Heart right ventricle (tissue), 16 donors: ENCODE results near the gene RFC5. TPM values are rescaled to one million over a fixed set of nuclear protein-coding genes. Genes with fewer than 3 reads are reported as not detected.

Source experiments
- ATAC-seq, 8 donors: fragments of 200-7000 bp; cut with Tn5 transposase; one replicate each; pipeline ENCODE4 v1.9.1; 2020; ENCODE audit warnings: mild to moderate bottlenecking in 8 of 8, moderate library complexity in 8 of 8, moderate number of reproducible peaks in 1 of 8
- DNase-seq, 2 donors: peaks; one replicate each; pipeline ENCODE4 v3.0.0-alpha.2; 2020
- H3K27ac ChIP-seq, 10 donors: fragments of 200-600 bp; sonication (generic) in 2 of 10; one replicate each; pipeline versions ENCODE4 v1.5.0 to v1.8.0; 2020 to 2022; ENCODE audit warnings: mild to moderate bottlenecking in 3 of 10
- H3K27me3 ChIP-seq, 7 donors: fragments of 200-600 bp; one replicate each; pipeline ENCODE4 v1.8.0; 2021 to 2022; ENCODE audit warnings: mild to moderate bottlenecking in 2 of 7
- H3K36me3 ChIP-seq, 9 donors: fragments of 200-600 bp; sonication (generic) in 1 of 9; one replicate each; pipeline versions ENCODE4 v1.5.0 to v1.8.0; 2020 to 2022; ENCODE audit warnings: mild to moderate bottlenecking in 2 of 9
- H3K4me1 ChIP-seq, 9 donors: fragments of 200-600 bp; sonication (generic) in 1 of 9; one replicate each; pipeline versions ENCODE4 v1.5.0 to v1.8.0; 2020 to 2022; ENCODE audit warnings: mild to moderate bottlenecking in 4 of 9
- H3K4me3 ChIP-seq, 10 donors: fragments of 200-600 bp; sonication (generic) in 2 of 10; one replicate each; pipeline versions ENCODE4 v1.5.0 to v1.8.0; 2020 to 2022; ENCODE audit warnings: mild to moderate bottlenecking in 7 of 10, moderate library complexity in 2 of 10
- H3K9me3 ChIP-seq, 11 donors: fragments of 200-600 bp in 10 of 11; sonication (generic) in 2 of 11; one replicate each; pipeline versions ENCODE4 v1.5.0 to v1.8.0; 2013 to 2022; ENCODE audit warnings: mild to moderate bottlenecking in 2 of 11, control low read depth in 1 of 11, moderate library complexity in 1 of 11
- CTCF ChIP-seq, 9 donors: fragments of 200-600 bp; sonication (generic) in 2 of 9; IDR thresholded peaks; one replicate each; pipeline versions ENCODE4 v1.5.0 to v1.8.0; 2021 to 2022; ENCODE audit warnings: antibody characterized with exemption in 9 of 9, mild to moderate bottlenecking in 5 of 9, moderate library complexity in 1 of 9
- WGBS, 2 donors: extraction: QIAGEN DNeasy Blood & Tissue Kit; methylation state at CpG; one replicate each; pipeline ENCODE4 v1.1.7; 2013; ENCODE audit warnings: inconsistent platforms in 1 of 2; 5-methylcytosine and 5-hydroxymethylcytosine counted together
- intact Hi-C, 10 donors: fragments of 100-400 bp; cut with DNase I; formaldehyde crosslinking; loops; one replicate each; pipeline versions ENCODE4 v1.11.1 to v1.14.2; 2022
- polyA plus RNA-seq, 2 donors: library from polyadenylated mRNA; stranded (reverse); fragments of 200-250 nt; gene quantifications; one replicate each; pipeline ENCODE4 v1.2.3, GENCODE V29; 2013
- total RNA-seq, 10 donors: library from RNA; stranded (reverse); fragmentation: NEBNext Ultra II Directional in 3 of 10; extraction: Animal tissue kit (Norgen Biotek cat#: 25700) in 3 of 10; gene quantifications; one replicate each; pipeline versions ENCODE4 v1.2.1 to v1.2.4, GENCODE V29; 2021 to 2023
- donor health status: Arrhythmogenic right ventricular cardiomyopathy.
- donor health status: ischemic (EF 13 %, LVEDD 7.1; RV severe dilation, severe dysfunction).
- donor health status: healthy with polysubstance abuse.
- donor health status: DM: no; HTN: yes; CAD: no.
- donor health status: DM: no; HTN: no; CAD: no.
- donor health status: ischemic (EF 25% LVEDD 6.9; RV normal size, moderate dysfunction).
- donor health status: ischemic (EF 25% LVEDD 5.7; RV mildly dilated, moderate dysfunction).
- donor health status: healthy.
- donor health status: DM: yes; HTN: yes; CAD: no.
- donor health status: Ischemic cardiomyopathy.
- donor health status: ischemic (EF 35%, LVEDD 5.7; RV mildly dilated, moderate dysfunction).
- donor health status: nonischemic (EF 11% LVEDD 7.7; RV severe dilation, severe dysfunction).
- donor health status: DM: yes; HTN: yes; CAD: no.
- donor health status: PGD.
- donor health status: ischemic (EF 29% LVEDD 5.4; RV normal size, mild dysfunction).
- donor health status: nonischemic (EF 23%, LVEDD 6.1; RV moderate dilation, normal function).

The RFC5 gene
- total and polyA plus RNA-seq, 12 donors = 2.4 to 6.2 (median 4.1) TPM

DNA sequence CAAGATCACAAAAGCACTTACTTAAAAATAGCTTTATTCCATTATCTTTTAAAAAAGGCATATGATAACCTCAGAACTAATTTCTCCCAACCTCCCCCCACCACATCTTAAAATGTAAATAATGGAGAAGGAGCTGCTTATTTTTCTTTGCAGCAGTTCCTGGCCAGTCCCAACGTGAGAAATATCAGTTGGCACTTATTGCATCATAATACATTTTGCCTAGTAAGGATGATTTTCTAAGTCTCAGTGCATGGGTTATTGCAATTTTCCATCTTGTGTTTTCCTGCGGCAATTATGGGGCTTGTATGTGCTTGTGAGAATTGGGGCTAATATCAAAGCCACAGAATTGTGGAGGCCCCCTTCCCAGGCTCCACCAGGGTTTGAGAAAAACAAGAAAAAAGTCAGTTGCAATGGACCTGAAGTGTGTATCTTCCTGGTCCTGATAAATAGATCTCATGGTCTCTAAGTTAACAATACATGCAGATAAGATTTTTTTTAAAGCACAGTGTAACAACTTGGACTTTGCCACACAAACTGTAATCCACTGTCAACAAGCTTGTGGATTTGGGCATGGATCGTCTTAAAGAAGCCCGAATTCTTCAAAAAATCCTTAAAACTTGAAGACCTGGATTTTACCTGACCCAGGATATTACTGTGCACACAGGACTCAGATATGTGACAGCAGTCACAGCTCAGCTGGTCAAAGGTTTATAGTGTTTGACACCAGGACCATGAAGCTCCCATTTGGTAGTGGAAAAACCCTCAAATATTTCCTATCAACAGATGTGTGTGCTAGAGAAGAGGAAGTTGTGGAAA is 47.3 kb downstream of the RFC5 start:
- Histone ChIP-seq H3K27me3 (no peaks in the 10 kb centered on the region), H3K4me3 (no peak overlapping the region), H3K9me3 (no peaks in the 10 kb centered on the region), H3K4me1 (peaks cover 0 to 50% (median 17%) of the 10 kb centered on the region in 9 donors), H3K27ac (peak overlapping the region in 2 of 10 donors; percentile 26 to 53), H3K36me3 (peaks cover 0 to 22% (median 0%) of the 10 kb centered on the region in 9 donors)
- WGBS, 2 donors = 76% methylated on average over 4 of the region's 4 CpGs
- intact Hi-C loops = loop anchor here in 7 of 10 donors (2.0 to 10.0 kb wide), 7 partner anchors 35 to 311 kb away; partner anchors contain the start of genes VSIG10 (in 6 of the 7), PEBP1 (in 4 of the 7), TAOK3 (in 2 of the 7) and RFC5 (in 1 of the 7)
- no peak for TF ChIP-seq CTCF (IDR thresholded peaks at IDR 0.05)
- no peak for ATAC-seq
- no peak for DNase-seq

DNA sequence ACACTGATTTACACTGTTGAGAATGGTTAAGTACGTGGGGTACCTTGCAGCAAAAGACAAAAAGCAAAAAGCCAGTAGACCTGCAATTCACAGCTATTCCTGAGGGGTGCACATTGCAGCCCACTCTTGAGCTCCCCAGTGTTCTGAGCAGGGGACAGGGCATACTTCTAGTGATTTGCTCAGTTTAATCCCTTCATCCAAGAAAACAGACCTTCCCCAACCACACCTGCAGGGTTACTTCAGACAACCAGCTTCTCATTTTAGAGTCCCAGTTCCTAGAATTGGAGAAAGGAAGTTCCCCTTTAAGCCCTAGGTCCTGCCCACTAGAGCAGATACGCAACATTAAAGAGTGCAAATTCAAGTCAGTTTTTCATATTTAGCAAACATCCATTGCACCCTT is 48.1 kb downstream of the RFC5 start:
- 49 to 67% methylated on average over 2 of the region's 2 CpGs for WGBS, 2 donors
- peaks cover 0 to 24% (median 0%) of the 10 kb centered on the region in 9 donors for H3K36me3 ChIP-seq
- H3K9me3 ChIP-seq = no peaks in the 10 kb centered on the region
- peak overlapping the region in 1 of 10 donors; percentile 13 for H3K4me3 ChIP-seq
- H3K27ac ChIP-seq = peak overlapping the region in 2 of 10 donors; percentile 26 to 48
- peaks cover 0 to 42% (median 9%) of the 10 kb centered on the region in 9 donors for H3K4me1 ChIP-seq
- H3K27me3 ChIP-seq = no peaks in the 10 kb centered on the region
- intact Hi-C loops = loop anchor here in 8 of 10 donors (5.0 to 10.0 kb wide), 6 partner anchors 38 to 310 kb away; partner anchors contain the start of genes VSIG10 (in 7 of the 8), PEBP1 (in 4 of the 8), TAOK3 (in 2 of the 8) and RFC5 (in 1 of the 8)
- DNase-seq = no peak
- peak in 2 of 9 donors; percentile 12 to 20 for TF ChIP-seq CTCF (IDR thresholded peaks at IDR 0.05)
- no peak for ATAC-seq

DNA sequence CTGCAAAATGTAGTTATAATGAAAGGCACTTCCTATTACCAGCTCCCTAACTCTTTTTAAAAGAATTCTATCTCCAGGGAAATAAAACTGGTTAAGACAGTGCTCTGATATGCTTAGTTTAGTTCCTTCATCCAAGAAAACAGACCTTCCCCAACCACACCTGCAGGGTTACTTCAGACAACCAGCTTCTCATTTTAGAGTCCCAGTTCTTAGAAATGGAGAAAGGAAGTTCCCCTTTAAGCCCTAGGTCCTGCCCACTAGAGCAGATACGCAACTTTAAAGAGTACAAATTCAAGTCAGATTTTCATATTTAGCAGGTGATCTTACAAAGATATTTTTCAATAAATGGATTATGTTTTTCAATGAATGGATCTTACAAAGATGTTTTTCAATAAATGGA is 48.9 kb downstream of the RFC5 start:
- TF ChIP-seq CTCF (IDR thresholded peaks at IDR 0.05) = no peak
- no peak for ATAC-seq
- no peaks in the 10 kb centered on the region for H3K9me3 ChIP-seq
- H3K4me1 ChIP-seq = peaks cover 0 to 34% (median 6%) of the 10 kb centered on the region in 9 donors
- H3K36me3 ChIP-seq = peaks cover 0 to 26% (median 0%) of the 10 kb centered on the region in 9 donors
- WGBS, 2 donors = 75 to 86% methylated on average over 1 of the region's 1 CpG
- peak overlapping the region in 1 of 10 donors; percentile 48 for H3K27ac ChIP-seq
- peak overlapping the region in 1 of 10 donors; percentile 13 for H3K4me3 ChIP-seq
- DNase-seq = no peak
- H3K27me3 ChIP-seq = no peaks in the 10 kb centered on the region
- intact Hi-C loops = loop anchor here in 3 of 10 donors (5.0 to 10.0 kb wide), 3 partner anchors 37 to 309 kb away; partner anchors contain the start of genes PEBP1 (in 1 of the 3), SUDS3 (in 1 of the 3), TAOK3 (in 1 of the 3) and VSIG10 (in 1 of the 3)

DNA sequence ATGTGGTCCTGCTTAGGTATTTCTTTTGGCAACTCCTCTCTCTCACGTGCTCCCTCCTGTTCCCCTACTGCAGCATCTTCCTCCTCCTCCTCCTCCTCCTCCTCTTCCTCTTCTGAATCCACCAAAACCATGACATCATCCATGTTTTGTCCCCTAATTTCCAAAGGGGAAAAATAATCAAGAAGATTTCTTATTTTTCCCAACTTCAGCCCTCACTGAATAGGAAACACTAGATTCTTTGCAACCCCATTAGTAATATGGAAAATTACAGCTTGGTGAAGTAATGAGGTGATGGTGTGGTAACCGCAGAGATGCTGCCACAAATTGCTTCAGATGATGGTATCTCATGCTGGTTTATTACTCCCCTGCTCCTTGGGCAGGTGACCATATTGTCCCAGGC is 51.9 kb downstream of the RFC5 start:
- WGBS, 2 donors = 89% methylated on average over 2 of the region's 2 CpGs
- intact Hi-C loops = loop anchor here in 3 of 10 donors (5.0 to 10.0 kb wide), 3 partner anchors 34 to 306 kb away; partner anchors contain the start of genes PEBP1 (in 1 of the 3), SUDS3 (in 1 of the 3), TAOK3 (in 1 of the 3) and VSIG10 (in 1 of the 3)

More for the DNA sequence above, 51.9 kb downstream of the RFC5 start:
- no peaks in the 10 kb centered on the region for H3K9me3 ChIP-seq
- no peaks in the 10 kb centered on the region for H3K27me3 ChIP-seq
- TF ChIP-seq CTCF (IDR thresholded peaks at IDR 0.05) = no peak
- H3K27ac ChIP-seq = no peak overlapping the region
- no peak overlapping the region for H3K4me3 ChIP-seq
- ATAC-seq (no peak), DNase-seq (no peak)
- peaks cover 0 to 46% (median 0%) of the 10 kb centered on the region in 9 donors for H3K36me3 ChIP-seq
- peaks cover 0 to 23% (median 6%) of the 10 kb centered on the region in 9 donors for H3K4me1 ChIP-seq
